B cell (primary cell): ENCODE data around the gene FAF2. TPM values are rescaled to one million over a fixed set of nuclear protein-coding genes. Genes with fewer than 3 reads are reported as not detected.
"Not testable (repeated sequence)": the region's sequence is repeated elsewhere in the genome, so short reads cannot be mapped to it uniquely, and the experiment has no call there.

Experiments
- ATAC-seq: fragments of 200-7000 bp; cut with Tn5 transposase; one replicate; pipeline ENCODE4 v1.10.0; 2021; ENCODE audit warnings: low read depth, mild to moderate bottlenecking, moderate number of reproducible peaks, moderate library complexity
- CTCF ChIA-PET: fragments of 350-600 bp; sonication (Branson Sonifier 250); formaldehyde crosslinking; loops from one replicate; lab custom pipeline; 2021; ENCODE audit warnings: antibody characterized with exemption, inconsistent platforms; lab: Charles Lee
- POLR2A ChIA-PET: fragments of 350-600 bp; sonication (Branson Sonifier 250); formaldehyde crosslinking; loops from one replicate; lab custom pipeline; 2021; ENCODE audit warnings: antibody characterized with exemption; lab: Charles Lee
- DNase-seq: peaks from one replicate; pipeline ENCODE4 v3.0.0; 2013
- H2AFZ ChIP-seq: 2 replicates; pipeline ENCODE4 v1.6.1; 2012; ENCODE audit warnings: mild to moderate bottlenecking, low read depth, low read length; ENCODE audit not compliant: insufficient read depth, poor library complexity, severe bottlenecking
- H3K27ac ChIP-seq, 2 donors: 1 replicate in 1 of 2; 2 replicates in 1 of 2; pipeline ENCODE4 v1.5.1; 2012 to 2013; ENCODE audit warnings: low read length in 2 of 2, mild to moderate bottlenecking in 2 of 2, moderate library complexity in 1 of 2
- H3K27me3 ChIP-seq, 4 experiments: fragments of 200-600 bp in 1 of 4; sonication (generic) in 1 of 4; replicated peaks in 1 of 4; 1 replicate in 2 of 4; 2 replicates in 2 of 4; pipeline versions ENCODE4 v1.6.1 to v1.7.0; 2013 to 2016; ENCODE audit warnings: low read length in 3 of 4, mild to moderate bottlenecking in 2 of 4, mixed read lengths in 1 of 4, moderate library complexity in 1 of 4; ENCODE audit not compliant: insufficient read depth in 4 of 4, control insufficient read depth in 3 of 4; ENCODE audit errors: control extremely low read depth in 1 of 4
- H3K36me3 ChIP-seq, 2 experiments: replicated peaks in 1 of 2; 1 replicate in 1 of 2; 2 replicates in 1 of 2; pipeline versions ENCODE4 v1.6.1 to v1.7.1; 2013; ENCODE audit warnings: low read length in 1 of 2; ENCODE audit not compliant: insufficient read depth in 2 of 2, control insufficient read depth in 1 of 2; ENCODE audit errors: control extremely low read depth in 1 of 2, extremely low read depth in 1 of 2
- H3K4me1 ChIP-seq, 2 donors: fragments of 200-600 bp in 1 of 2; sonication (generic) in 1 of 2; 1 replicate in 1 of 2; 2 replicates in 1 of 2; pipeline versions ENCODE4 v1.5.1 to v1.6.1; 2013 to 2017; ENCODE audit warnings: low read length in 2 of 2; ENCODE audit not compliant: control insufficient read depth in 2 of 2, insufficient read depth in 2 of 2
- H3K4me2 ChIP-seq: replicated peaks from 2 replicates; pipeline ENCODE3; 2012; ENCODE audit warnings: mild to moderate bottlenecking, low read depth, low read length; ENCODE audit not compliant: poor library complexity, severe bottlenecking
- H3K4me3 ChIP-seq, 5 experiments: fragments of 200-600 bp in 1 of 5; sonication (generic) in 1 of 5; 1 replicate in 3 of 5; 2 replicates in 2 of 5; pipeline versions ENCODE4 v1.5.1 to v1.7.0; 2011 to 2016; ENCODE audit warnings: low read length in 4 of 5, mild to moderate bottlenecking in 4 of 5, low read depth in 2 of 5, control low read depth in 1 of 5, moderate library complexity in 1 of 5; ENCODE audit not compliant: insufficient read depth in 1 of 5; ENCODE audit errors: control extremely low read depth in 1 of 5, extremely low read depth in 1 of 5
- H3K79me2 ChIP-seq: fragments of 200-600 bp; sonication (generic); one replicate; pipeline ENCODE4 v1.6.0; 2016; ENCODE audit warnings: low read length; ENCODE audit not compliant: control insufficient read depth, insufficient read depth
- H3K9ac ChIP-seq: fragments of 200-600 bp; sonication (generic); 2 replicates; pipeline ENCODE4 v1.6.1; 2017; ENCODE audit warnings: mild to moderate bottlenecking, low read length, moderate library complexity
- H3K9me3 ChIP-seq, 3 donors: one replicate each; pipeline versions ENCODE4 v1.6.1 to v1.7.1; 2013; ENCODE audit warnings: low read length in 2 of 3; ENCODE audit not compliant: control insufficient read depth in 2 of 3, insufficient read depth in 1 of 3; ENCODE audit errors: control extremely low read depth in 1 of 3
- H4K20me1 ChIP-seq: 2 replicates; pipeline ENCODE4 v1.6.0; 2012; ENCODE audit warnings: mild to moderate bottlenecking, low read length; ENCODE audit not compliant: insufficient read depth, control insufficient read depth, poor library complexity, severe bottlenecking
- H3K27ac Mint-ChIP-seq: one replicate; pipeline ENCODE4 v1.8.0; 2021; ENCODE audit warnings: mixed read lengths
- H3K27me3 Mint-ChIP-seq: one replicate; pipeline ENCODE4 v1.8.0; 2021; ENCODE audit warnings: mixed read lengths
- H3K4me1 Mint-ChIP-seq: one replicate; pipeline ENCODE4 v1.8.0; 2021; ENCODE audit warnings: mixed read lengths
- H3K4me3 Mint-ChIP-seq: one replicate; pipeline ENCODE4 v1.8.0; 2021; ENCODE audit warnings: mixed read lengths
- H3K9me3 Mint-ChIP-seq: one replicate; pipeline ENCODE4 v1.8.0; 2022; ENCODE audit warnings: mixed read lengths; ENCODE audit not compliant: insufficient read depth
- EZH2 ChIP-seq: IDR thresholded peaks from 2 replicates; pipeline ENCODE4 v1.6.1; 2012; ENCODE audit warnings: borderline replicate concordance, low read depth, mild to moderate bottlenecking, moderate library complexity, low read length; ENCODE audit not compliant: insufficient read depth, poor library complexity, severe bottlenecking
- WGBS: methylation state at CpG from one replicate; pipeline ENCODE4 v1.1.5; 2013; ENCODE audit warnings: missing lambda C conversion rate; ENCODE audit not compliant: insufficient coverage; 5-methylcytosine and 5-hydroxymethylcytosine counted together
- intact Hi-C: fragments of 100-400 bp; cut with micrococcal nuclease; formaldehyde crosslinking; loops from one replicate; pipeline ENCODE4 v1.10.0; 2022
- polyA plus RNA-seq: library from polyadenylated mRNA; depleted of rRNA; stranded (reverse); fragments of >200 nt; gene quantifications from 2 replicates; pipeline ENCODE4 v1.2.3, GENCODE V29; 2012
- total RNA-seq, 2 donors: library from RNA; stranded (reverse); fragments of 120-200 nt in 1 of 2; gene quantifications; 1 replicate in 1 of 2; 2 replicates in 1 of 2; pipeline versions ENCODE4 v1.2.3 to v1.2.4, GENCODE V29; 2013 to 2022
- TF ChIP-seq, protein P1 (sequence below): fragments of 200-600 bp; IDR thresholded peaks from one replicate; pipeline ENCODE4 v1.8.0; 2022; ENCODE audit warnings: antibody characterized with exemption, mild to moderate bottlenecking

Gene FAF2
- total and polyA plus RNA-seq, 2 donors (not counting 1 experiment from before 2014, with no cell fraction given) = 10.9 to 35.1 TPM

- peaks cover 12 to 15% of the 10 kb centered on the region in 2 donors for H3K4me1 ChIP-seq
- no peak overlapping the region for H3K27ac ChIP-seq
Measured at GRCh38 chr5:176550275-176550831, 102.2 kb downstream of the FAF2 start.

GRCh38 chr5:176550937-176551336 is 102.8 kb downstream of the FAF2 start:
- H3K79me2 ChIP-seq = peaks cover 17% of the 10 kb centered on the region
- 84% methylated on average over 7 of the region's 11 CpGs for WGBS
- peak overlapping the region; percentile 67 for H3K4me2 ChIP-seq
- H3K9me3 ChIP-seq, DNase-seq, H4K20me1 ChIP-seq, H3K27ac ChIP-seq, H3K9me3 Mint-ChIP-seq, ATAC-seq, H3K36me3 ChIP-seq, intact Hi-C loops, H2AFZ ChIP-seq, H3K27ac Mint-ChIP-seq: not testable (repeated sequence)
- peak overlapping the region in 2 of 5 experiments; percentile 9 to 26 for H3K4me3 ChIP-seq
- peaks cover 0 to 22% (median 0%) of the 10 kb centered on the region in 4 experiments for H3K27me3 ChIP-seq
- peak overlapping the region; percentile 45 for H3K4me3 Mint-ChIP-seq
- H3K27me3 Mint-ChIP-seq = peaks cover 14% of the 10 kb centered on the region
- ChIA-PET CTCF (interaction anchor here (1.2 to 1.5 kb wide), 3 partner anchors 13 to 134 kb away, joined by 3 to 5 read pairs (median 4); partner anchors contain the start of gene RNF44), POLR2A (interaction anchor here (0.6 to 0.8 kb wide), 2 partner anchors 66 to 387 kb away, joined by 4 to 6 read pairs; no protein-coding TSS in a partner anchor)
- peaks cover 16% of the 10 kb centered on the region for H3K4me1 Mint-ChIP-seq
- peaks cover 12 to 15% of the 10 kb centered on the region in 2 donors for H3K4me1 ChIP-seq
- peak overlapping the region; percentile 35 for H3K9ac ChIP-seq

More at GRCh38 chr5:176550275-176550831, 102.2 kb downstream of the FAF2 start:
- no peak overlapping the region for H3K27ac Mint-ChIP-seq
- Histone ChIP-seq H3K9me3 (peaks cover 0 to 3% (median 0%) of the 10 kb centered on the region in 3 donors), H3K27me3 (peaks cover 0 to 22% (median 0%) of the 10 kb centered on the region in 4 experiments), H3K4me2 (peak overlapping the region; percentile 67), H3K4me3 (peak overlapping the region in 2 of 5 experiments; percentile 9 to 26), H2AFZ (no peak overlapping the region), H3K9ac (peak overlapping the region; percentile 35), H3K36me3 (no peaks in the 10 kb centered on the region), H4K20me1 (peaks cover 5% of the 10 kb centered on the region), H3K79me2 (peaks cover 23% of the 10 kb centered on the region)
- no peaks in the 10 kb centered on the region for H3K9me3 Mint-ChIP-seq
- peaks cover 16% of the 10 kb centered on the region for H3K4me1 Mint-ChIP-seq
- POLR2A ChIA-PET = interaction anchor here (0.8 kb wide), 1 partner anchor 388 kb away, joined by 6 read pairs; no protein-coding TSS in a partner anchor
- 34% methylated on average over 16 of the region's 16 CpGs for WGBS
- H3K27me3 Mint-ChIP-seq = peaks cover 12% of the 10 kb centered on the region
- ATAC-seq (peak; percentile 76), DNase-seq (peak; percentile 68)
- intact Hi-C loops = no loop called here
- TF ChIP-seq EZH2 = no peak
- TF ChIP-seq, protein P1, sequence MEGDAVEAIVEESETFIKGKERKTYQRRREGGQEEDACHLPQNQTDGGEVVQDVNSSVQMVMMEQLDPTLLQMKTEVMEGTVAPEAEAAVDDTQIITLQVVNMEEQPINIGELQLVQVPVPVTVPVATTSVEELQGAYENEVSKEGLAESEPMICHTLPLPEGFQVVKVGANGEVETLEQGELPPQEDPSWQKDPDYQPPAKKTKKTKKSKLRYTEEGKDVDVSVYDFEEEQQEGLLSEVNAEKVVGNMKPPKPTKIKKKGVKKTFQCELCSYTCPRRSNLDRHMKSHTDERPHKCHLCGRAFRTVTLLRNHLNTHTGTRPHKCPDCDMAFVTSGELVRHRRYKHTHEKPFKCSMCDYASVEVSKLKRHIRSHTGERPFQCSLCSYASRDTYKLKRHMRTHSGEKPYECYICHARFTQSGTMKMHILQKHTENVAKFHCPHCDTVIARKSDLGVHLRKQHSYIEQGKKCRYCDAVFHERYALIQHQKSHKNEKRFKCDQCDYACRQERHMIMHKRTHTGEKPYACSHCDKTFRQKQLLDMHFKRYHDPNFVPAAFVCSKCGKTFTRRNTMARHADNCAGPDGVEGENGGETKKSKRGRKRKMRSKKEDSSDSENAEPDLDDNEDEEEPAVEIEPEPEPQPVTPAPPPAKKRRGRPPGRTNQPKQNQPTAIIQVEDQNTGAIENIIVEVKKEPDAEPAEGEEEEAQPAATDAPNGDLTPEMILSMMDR = no peak
- CTCF ChIA-PET = interaction anchor here (1.2 to 1.5 kb wide), 3 partner anchors 13 to 133 kb away, joined by 3 to 5 read pairs (median 4); partner anchors contain the start of gene RNF44
- peak overlapping the region; percentile 45 for H3K4me3 Mint-ChIP-seq
